H9 (cell line): ENCODE data around the gene SIGLEC1. TPM values are rescaled to one million over a fixed set of nuclear protein-coding genes. Genes with fewer than 3 reads are reported as not detected.

Source experiments
- DNase-seq: peaks from one replicate; pipeline ENCODE4 v3.0.0-alpha.2; 2017
- H2AFZ ChIP-seq: one replicate; pipeline ENCODE4 v1.6.1; 2013; ENCODE audit warnings: mild to moderate bottlenecking, low read length, control low read depth, moderate library complexity
- H2AK5ac ChIP-seq: 2 replicates; pipeline ENCODE4 v1.6.1; 2013; ENCODE audit warnings: low read length, control low read depth, mixed read lengths; ENCODE audit not compliant: insufficient read length
- H2BK120ac ChIP-seq: one replicate; pipeline ENCODE4 v1.6.1; 2013; ENCODE audit warnings: low read depth, mild to moderate bottlenecking, low read length, control low read depth, inconsistent platforms; ENCODE audit not compliant: poor library complexity, severe bottlenecking
- H2BK12ac ChIP-seq: 2 replicates; pipeline ENCODE4 v1.6.1; 2013; ENCODE audit warnings: low read length, control low read depth, mixed read lengths, low read depth; ENCODE audit not compliant: insufficient read length
- H2BK15ac ChIP-seq: 2 replicates; pipeline ENCODE4 v1.6.1; 2013; ENCODE audit warnings: low read depth, low read length, control low read depth
- H2BK20ac ChIP-seq: one replicate; pipeline ENCODE4 v1.6.1; 2013; ENCODE audit warnings: low read depth, mild to moderate bottlenecking, low read length, control low read depth, inconsistent platforms; ENCODE audit not compliant: poor library complexity, severe bottlenecking
- H2BK5ac ChIP-seq: 2 replicates; pipeline ENCODE4 v1.6.1; 2013; ENCODE audit warnings: low read length, control low read depth, mixed read lengths; ENCODE audit not compliant: insufficient read length
- H3K14ac ChIP-seq: 2 replicates; pipeline ENCODE4 v1.6.1; 2013; ENCODE audit warnings: low read length, control low read depth; ENCODE audit not compliant: insufficient read depth
- H3K18ac ChIP-seq: 2 replicates; pipeline ENCODE4 v1.6.1; 2013; ENCODE audit warnings: low read depth, mild to moderate bottlenecking, mixed read lengths, low read length, control low read depth; ENCODE audit not compliant: insufficient read length
- H3K23ac ChIP-seq: 2 replicates; pipeline ENCODE4 v1.6.1; 2013; ENCODE audit warnings: low read length, control low read depth, mixed read lengths, low read depth; ENCODE audit not compliant: insufficient read length
- H3K23me2 ChIP-seq: 2 replicates; pipeline ENCODE4 v1.6.1; 2013; ENCODE audit warnings: low read depth, mild to moderate bottlenecking, mixed read lengths, low read length, control low read depth; ENCODE audit not compliant: insufficient read length, poor library complexity, severe bottlenecking
- H3K27ac ChIP-seq: 2 replicates; pipeline ENCODE4 v1.5.1; 2013; ENCODE audit warnings: low read length, control low read depth, mixed read lengths, low read depth; ENCODE audit not compliant: insufficient read length
- H3K27me3 ChIP-seq: 2 replicates; pipeline ENCODE4 v1.6.1; 2013; ENCODE audit warnings: low read length, control low read depth, inconsistent platforms; ENCODE audit not compliant: insufficient read depth
- H3K4ac ChIP-seq: 2 replicates; pipeline ENCODE4 v1.6.1; 2013; ENCODE audit warnings: low read depth, mild to moderate bottlenecking, control low read depth, inconsistent platforms, low read length, moderate library complexity
- H3K4me1 ChIP-seq: 2 replicates; pipeline ENCODE4 v1.6.1; 2013; ENCODE audit warnings: low read length, control low read depth, inconsistent platforms; ENCODE audit not compliant: insufficient read depth
- H3K4me2 ChIP-seq: 2 replicates; pipeline ENCODE4 v1.6.1; 2013; ENCODE audit warnings: low read length, control low read depth, mixed read lengths; ENCODE audit not compliant: insufficient read length, insufficient read depth
- H3K56ac ChIP-seq: 2 replicates; pipeline ENCODE4 v1.6.1; 2013; ENCODE audit warnings: low read depth, mild to moderate bottlenecking, mixed read lengths, low read length, control low read depth; ENCODE audit not compliant: insufficient read length
- H3K79me1 ChIP-seq: 2 replicates; pipeline ENCODE4 v1.6.1; 2013; ENCODE audit warnings: low read depth, mild to moderate bottlenecking, moderate library complexity, low read length, control low read depth, inconsistent platforms; ENCODE audit not compliant: insufficient read depth, poor library complexity, severe bottlenecking
- H3K79me2 ChIP-seq: 2 replicates; pipeline ENCODE4 v1.6.1; 2013; ENCODE audit warnings: low read length, control low read depth, inconsistent platforms; ENCODE audit not compliant: insufficient read depth
- H3K9ac ChIP-seq: 2 replicates; pipeline ENCODE4 v1.6.1; 2013; ENCODE audit warnings: low read length, control low read depth, mixed read lengths; ENCODE audit not compliant: insufficient read length; ENCODE audit errors: extremely low read depth
- H3K9me3 ChIP-seq: one replicate; pipeline ENCODE4 v1.6.1; 2013; ENCODE audit warnings: low read depth, low read length, inconsistent platforms; ENCODE audit not compliant: control insufficient read depth
- H3T11ph ChIP-seq: one replicate; pipeline ENCODE4 v1.6.1; 2013; ENCODE audit warnings: mild to moderate bottlenecking, low read length, control low read depth, inconsistent platforms
- H4K20me1 ChIP-seq: one replicate; pipeline ENCODE4 v1.6.1; 2013; ENCODE audit not compliant: control insufficient read depth, insufficient read length, insufficient read depth
- H4K5ac ChIP-seq: 2 replicates; pipeline ENCODE4 v1.6.1; 2013; ENCODE audit warnings: low read depth, mild to moderate bottlenecking, mixed read lengths, low read length, control low read depth; ENCODE audit not compliant: insufficient read length
- H4K8ac ChIP-seq: replicated peaks from 2 replicates; pipeline ENCODE4 v1.6.1; 2013; ENCODE audit warnings: low read length, control low read depth, mixed read lengths, low read depth; ENCODE audit not compliant: insufficient read length
- H4K91ac ChIP-seq: 2 replicates; pipeline ENCODE4 v1.6.1; 2013; ENCODE audit warnings: low read depth, mild to moderate bottlenecking, moderate library complexity, mixed read lengths, low read length, control low read depth; ENCODE audit not compliant: insufficient read length
- H3K27ac Mint-ChIP-seq, 3 experiments: 2 replicates in 2 of 3; 3 replicates in 1 of 3; pipeline ENCODE4 v1.8.0; 2020 to 2021; ENCODE audit warnings: mixed read lengths in 3 of 3, mild to moderate bottlenecking in 1 of 3, moderate library complexity in 1 of 3
- H3K27me3 Mint-ChIP-seq: 2 replicates; pipeline ENCODE4 v1.8.0; 2021; ENCODE audit warnings: low read depth, mild to moderate bottlenecking, moderate library complexity, mixed read lengths
- H3K36me3 Mint-ChIP-seq, 3 experiments: 2 replicates in 2 of 3; 3 replicates in 1 of 3; pipeline ENCODE4 v1.8.0; 2020 to 2021; ENCODE audit warnings: low read depth in 3 of 3, mixed read lengths in 3 of 3; ENCODE audit not compliant: insufficient read depth in 1 of 3
- H3K4me1 Mint-ChIP-seq, 2 experiments: 2 replicates each; pipeline ENCODE4 v1.8.0; 2020; ENCODE audit warnings: mixed read lengths in 2 of 2
- H3K4me3 Mint-ChIP-seq, 2 experiments: 2 replicates in 1 of 2; 3 replicates in 1 of 2; pipeline ENCODE4 v1.8.0; 2020 to 2021; ENCODE audit warnings: mild to moderate bottlenecking in 2 of 2, mixed read lengths in 2 of 2, moderate library complexity in 1 of 2
- H3K9me3 Mint-ChIP-seq, 2 experiments: 2 replicates in 1 of 2; 3 replicates in 1 of 2; pipeline ENCODE4 v1.8.0; 2020; ENCODE audit warnings: mild to moderate bottlenecking in 2 of 2, mixed read lengths in 2 of 2, moderate library complexity in 1 of 2
- WGBS: extraction: QIAGEN DNeasy Blood & Tissue Kit; methylation state at CpG from one replicate; pipeline ENCODE4 v1.1.7; 2013; ENCODE audit warnings: missing lambda C conversion rate, low lambda C conversion rate, mixed read lengths; ENCODE audit not compliant: insufficient read length; ENCODE audit errors: extremely low coverage; 5-methylcytosine and 5-hydroxymethylcytosine counted together
- long read RNA-seq: library from polyadenylated mRNA; unstranded; transcript quantifications from one replicate; pipeline ENCODE4 v2.0.0, GENCODE V29; 2020
- total RNA-seq: library from RNA; stranded (reverse); gene quantifications from 2 replicates; pipeline ENCODE4 v1.2.1, GENCODE V29; 2021
- TF ChIP-seq, protein P1 (sequence below): fragments of 200-600 bp; sonication (generic); conservative IDR thresholded peaks from 3 replicates; pipeline ENCODE4 v1.8.0; 2021; ENCODE audit warnings: antibody characterized with exemption, mild to moderate bottlenecking

SIGLEC1 gene
- not detected in 2 replicates for total RNA-seq
- long read RNA-seq, result 0 reads

DNA sequence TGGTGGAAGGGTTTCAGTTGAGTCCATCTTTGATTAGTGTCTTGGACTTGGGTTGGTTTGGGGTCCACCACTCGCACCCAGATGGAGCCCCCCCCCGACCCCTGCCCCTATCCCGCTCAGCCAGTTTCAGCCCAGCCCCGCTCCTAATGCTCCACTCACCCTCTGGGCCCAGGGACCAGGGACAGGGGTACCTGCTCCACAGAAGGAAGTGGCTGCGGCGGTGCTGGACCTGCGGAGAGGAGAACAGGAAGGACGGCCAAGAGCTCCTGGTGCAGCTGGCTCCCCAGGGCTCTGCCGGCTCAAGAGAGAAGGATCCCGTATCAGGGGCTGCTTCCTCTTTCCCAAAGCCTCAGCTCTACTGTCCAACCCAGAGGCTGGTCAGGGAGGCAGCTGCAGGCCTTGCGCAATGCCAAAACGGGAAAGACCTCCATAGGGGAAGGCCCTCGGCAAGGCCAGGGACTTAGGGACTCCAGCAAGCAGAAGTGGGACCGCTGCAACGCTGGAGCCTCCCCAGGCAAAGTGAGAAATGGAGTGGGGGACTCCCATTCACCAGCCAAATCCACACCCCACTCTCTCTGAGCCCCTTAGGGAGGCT is at the start of gene SIGLEC1:
Gene SIGLEC1 (minus strand): TSS at position 322 of the 595 bp plus-strand sequence. CDS start 5,472 bp downstream, outside the sequence.
- no peaks in the 10 kb centered on the region for H3K9me3 ChIP-seq
- H2BK15ac ChIP-seq, result no peak within 1 kb of the TSS
- TF ChIP-seq, protein P1, sequence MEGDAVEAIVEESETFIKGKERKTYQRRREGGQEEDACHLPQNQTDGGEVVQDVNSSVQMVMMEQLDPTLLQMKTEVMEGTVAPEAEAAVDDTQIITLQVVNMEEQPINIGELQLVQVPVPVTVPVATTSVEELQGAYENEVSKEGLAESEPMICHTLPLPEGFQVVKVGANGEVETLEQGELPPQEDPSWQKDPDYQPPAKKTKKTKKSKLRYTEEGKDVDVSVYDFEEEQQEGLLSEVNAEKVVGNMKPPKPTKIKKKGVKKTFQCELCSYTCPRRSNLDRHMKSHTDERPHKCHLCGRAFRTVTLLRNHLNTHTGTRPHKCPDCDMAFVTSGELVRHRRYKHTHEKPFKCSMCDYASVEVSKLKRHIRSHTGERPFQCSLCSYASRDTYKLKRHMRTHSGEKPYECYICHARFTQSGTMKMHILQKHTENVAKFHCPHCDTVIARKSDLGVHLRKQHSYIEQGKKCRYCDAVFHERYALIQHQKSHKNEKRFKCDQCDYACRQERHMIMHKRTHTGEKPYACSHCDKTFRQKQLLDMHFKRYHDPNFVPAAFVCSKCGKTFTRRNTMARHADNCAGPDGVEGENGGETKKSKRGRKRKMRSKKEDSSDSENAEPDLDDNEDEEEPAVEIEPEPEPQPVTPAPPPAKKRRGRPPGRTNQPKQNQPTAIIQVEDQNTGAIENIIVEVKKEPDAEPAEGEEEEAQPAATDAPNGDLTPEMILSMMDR, result no peak
- Mint-ChIP-seq H3K4me3 (no peak within 1 kb of the TSS; a peak in 1 of 5 replicates), H3K9me3 (no peaks in the 10 kb centered on the region), H3K27ac (peak within 1 kb of the TSS in 1 of 3 experiments; percentile 59; a peak in 1 of 7 replicates), H3K4me1 (no peaks in the 10 kb centered on the region), H3K36me3 (no peaks in the 10 kb centered on the region), H3K27me3 (peaks cover 1% of the 10 kb centered on the region)
- H3K9ac ChIP-seq, result no peak within 1 kb of the TSS
- no peak within 1 kb of the TSS for H2AK5ac ChIP-seq
- H4K5ac ChIP-seq, result no peak within 1 kb of the TSS
- H3T11ph ChIP-seq, result no peak within 1 kb of the TSS
- no peak within 1 kb of the TSS for H4K8ac ChIP-seq
- no peak within 1 kb of the TSS for H2BK5ac ChIP-seq
- peak; percentile 17 for DNase-seq
- H3K79me2 ChIP-seq, result no peaks in the 10 kb centered on the region
- H3K4ac ChIP-seq, result no peak within 1 kb of the TSS
- no peaks in the 10 kb centered on the region for H3K23me2 ChIP-seq
- H4K20me1 ChIP-seq, result no peaks in the 10 kb centered on the region
- H2BK120ac ChIP-seq, result no peak within 1 kb of the TSS
- H3K4me1 ChIP-seq, result no peaks in the 10 kb centered on the region
- no peak within 1 kb of the TSS for H2BK20ac ChIP-seq
- H3K18ac ChIP-seq, result no peak within 1 kb of the TSS
- no peak within 1 kb of the TSS for H3K27ac ChIP-seq
- no peak within 1 kb of the TSS for H3K23ac ChIP-seq
- no peak within 1 kb of the TSS for H2AFZ ChIP-seq
- H3K56ac ChIP-seq, result no peak within 1 kb of the TSS
- no CpG with 5 or more reads among the region's 15 CpGs for WGBS
- H4K91ac ChIP-seq, result no peak within 1 kb of the TSS
- H3K27me3 ChIP-seq, result no peaks in the 10 kb centered on the region; the same call in 1 of the 2 replicates
- no peaks in the 10 kb centered on the region for H3K79me1 ChIP-seq
- no peak within 1 kb of the TSS for H3K14ac ChIP-seq
- no peak within 1 kb of the TSS for H2BK12ac ChIP-seq
- H3K4me2 ChIP-seq, result no peak within 1 kb of the TSS
